GM18858 (cell line): ENCODE measurements around the gene ERBB4.

Experiments used
- ATAC-seq: cut with Tn5 transposase; IDR thresholded peaks from one replicate; pipeline ENCODE4 v1.9.1; 2021; ENCODE audit not compliant: unreplicated experiment

ERBB4 gene

GRCh38 chr2:212441141-212441540 lies 97.5 kb downstream of the ERBB4 start:
- ATAC-seq, result no peak

DNA sequence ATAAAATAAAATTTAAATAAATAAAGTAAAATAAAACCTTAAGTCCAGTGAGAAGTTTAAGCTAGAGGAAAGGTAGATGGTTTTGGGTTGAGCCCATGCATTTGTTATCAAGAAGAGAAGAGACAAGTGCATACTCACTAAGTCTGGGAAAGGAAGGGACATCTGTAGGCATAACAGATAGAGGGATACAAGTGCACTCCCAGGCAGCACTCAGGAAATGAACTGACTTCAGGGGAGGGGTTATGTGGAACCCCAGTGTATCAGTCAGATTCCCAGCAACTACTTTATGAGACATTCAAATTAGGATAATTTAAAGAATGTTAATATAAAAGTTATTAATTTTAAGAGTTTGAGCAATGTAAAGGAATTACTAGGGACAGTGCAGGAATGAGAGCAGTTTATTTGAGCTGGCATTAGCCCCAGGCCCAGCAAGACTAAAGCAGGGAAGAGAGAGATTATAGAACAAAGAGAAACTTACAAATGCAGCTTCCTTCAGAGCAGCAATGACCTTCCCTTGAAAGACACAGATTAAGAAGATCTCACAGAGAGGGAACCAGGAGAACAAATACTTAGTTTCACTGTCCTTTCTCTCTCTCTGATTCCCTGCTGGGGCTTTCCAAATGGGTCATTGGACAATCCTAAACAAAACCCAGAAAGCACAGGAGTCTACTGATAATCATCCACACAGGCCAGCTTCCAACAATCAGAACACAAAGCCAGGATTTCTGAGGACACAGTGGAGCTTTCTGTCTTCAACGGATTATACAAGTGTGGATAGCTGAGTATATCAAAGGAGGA lies 109.7 kb downstream of the ERBB4 start:
- ATAC-seq, result no peak

- ATAC-seq, result no peak
Observed at GRCh38 chr2:212427638-212428037, 111.0 kb downstream of the ERBB4 start.

GRCh38 chr2:212426637-212427412 lies 111.8 kb downstream of the ERBB4 start:
- ATAC-seq, result no peak

GRCh38 chr2:212424082-212424481 lies 114.5 kb downstream of the ERBB4 start:
- no peak for ATAC-seq

DNA sequence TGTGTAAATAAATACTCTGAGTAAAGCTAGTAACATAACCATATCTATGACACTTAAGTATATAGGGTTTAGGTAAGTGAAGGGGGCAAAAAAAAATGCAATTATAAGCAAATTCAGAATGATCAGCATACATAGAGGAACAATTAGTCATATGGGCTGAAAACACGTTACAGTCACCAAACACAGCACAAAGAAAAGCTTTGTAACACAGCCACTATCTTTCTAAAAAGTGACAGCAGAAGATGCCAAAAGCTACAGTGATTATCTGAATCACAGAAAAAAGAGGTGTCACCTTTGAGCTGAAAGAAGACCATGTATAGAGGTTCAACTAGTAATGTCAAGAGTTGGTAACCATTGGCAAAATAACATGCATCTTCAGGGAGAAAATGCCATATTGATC lies 115.5 kb downstream of the ERBB4 start:
- no peak for ATAC-seq

DNA sequence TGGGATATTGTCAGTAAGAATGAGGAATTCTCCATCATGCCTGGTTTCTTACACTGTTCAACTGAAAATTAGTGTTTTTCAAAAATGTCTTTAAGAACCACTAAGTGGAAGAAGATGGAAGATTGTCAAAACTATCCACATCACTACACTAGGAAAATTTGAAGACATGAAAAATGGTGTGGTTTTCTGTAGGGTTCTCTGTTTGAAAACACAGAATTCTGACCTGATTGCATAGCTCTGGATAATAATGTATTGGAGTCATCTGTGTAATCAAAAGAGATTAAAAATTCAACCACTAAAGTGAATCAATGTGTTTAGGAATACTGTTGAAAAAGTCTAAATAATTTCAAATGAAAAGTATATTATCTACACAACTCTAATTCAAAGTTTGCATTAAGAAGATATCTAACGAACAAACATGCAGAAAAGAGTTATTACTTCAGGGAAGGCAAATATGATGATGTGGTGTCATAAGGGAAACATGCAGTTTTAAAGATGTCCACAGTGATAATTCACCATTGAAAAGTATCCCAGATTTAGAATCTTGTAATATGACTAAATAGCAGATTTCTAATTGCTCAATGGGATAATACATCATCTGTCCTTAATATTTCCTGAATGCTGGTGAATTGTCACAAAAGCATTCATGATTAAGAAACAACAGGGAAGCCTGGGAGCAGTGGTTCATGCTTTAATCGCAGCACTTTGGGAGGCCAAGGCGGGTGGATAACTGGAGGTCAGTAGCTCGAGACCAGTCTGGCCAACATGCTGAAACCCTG lies 116.9 kb downstream of the ERBB4 start:
- ATAC-seq, result no peak

GRCh38 chr2:212416086-212416485 lies 122.5 kb downstream of the ERBB4 start:
- ATAC-seq, result no peak

GRCh38 chr2:212414767-212415211 lies 123.8 kb downstream of the ERBB4 start:
- no peak for ATAC-seq

DNA sequence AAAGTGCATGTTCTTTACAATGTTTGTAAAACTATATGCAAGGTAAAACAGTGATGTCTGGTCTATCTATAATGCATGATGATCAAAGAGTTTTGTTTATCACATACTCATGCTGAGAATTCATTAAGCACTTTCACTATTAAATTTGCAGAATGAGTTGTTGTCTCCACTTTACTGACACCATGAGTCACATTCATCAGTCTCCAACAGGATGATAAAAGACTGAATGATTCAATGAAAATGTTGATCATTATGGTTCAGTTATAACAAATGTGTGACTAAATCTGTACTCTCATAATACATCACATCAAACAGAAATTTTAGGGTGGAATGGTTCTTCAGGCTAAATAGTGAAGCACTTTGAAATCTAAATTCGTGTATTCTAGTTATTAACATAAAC lies 129.0 kb downstream of the ERBB4 start:
- no peak for ATAC-seq

DNA sequence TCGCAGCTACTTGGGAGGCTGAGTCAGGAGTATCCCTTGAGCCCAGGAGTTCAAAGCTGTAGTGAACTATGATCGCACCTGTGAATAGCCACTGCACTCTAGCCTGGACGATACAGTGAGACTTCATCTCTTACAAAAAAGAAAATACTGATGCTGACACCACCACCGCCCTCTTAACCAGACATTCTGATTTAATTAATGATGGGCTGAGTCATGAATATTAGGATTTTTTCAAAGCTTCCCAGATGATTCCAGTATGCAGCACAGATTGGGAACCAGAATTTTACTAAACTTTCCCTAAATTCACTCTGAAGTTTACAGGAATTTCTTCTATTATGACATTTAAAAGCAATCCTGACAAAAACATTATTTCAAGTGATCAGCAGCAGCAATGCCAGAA lies 130.1 kb downstream of the ERBB4 start:
- no peak for ATAC-seq

DNA sequence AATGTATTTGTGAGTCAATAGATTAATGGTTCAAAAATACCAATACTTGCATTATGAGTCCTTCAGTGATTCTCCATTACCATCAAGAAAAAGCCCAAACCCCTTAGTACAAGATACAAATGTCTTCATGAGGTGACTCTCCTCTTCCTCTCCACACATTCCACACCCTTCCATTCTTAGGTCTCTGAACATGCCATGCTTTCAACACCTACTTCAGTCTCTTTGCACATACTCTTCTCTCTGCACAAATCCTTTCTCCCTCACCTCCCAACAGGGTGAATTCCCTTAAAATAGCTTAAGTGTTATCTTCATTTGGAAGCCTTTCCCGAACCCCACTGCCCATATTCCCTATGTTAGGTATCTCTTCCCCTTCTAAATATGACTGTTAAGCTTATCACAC lies 131.9 kb downstream of the ERBB4 start:
- no peak for ATAC-seq

GRCh38 chr2:212402316-212402715 lies 136.3 kb downstream of the ERBB4 start:
- ATAC-seq, result no peak

DNA sequence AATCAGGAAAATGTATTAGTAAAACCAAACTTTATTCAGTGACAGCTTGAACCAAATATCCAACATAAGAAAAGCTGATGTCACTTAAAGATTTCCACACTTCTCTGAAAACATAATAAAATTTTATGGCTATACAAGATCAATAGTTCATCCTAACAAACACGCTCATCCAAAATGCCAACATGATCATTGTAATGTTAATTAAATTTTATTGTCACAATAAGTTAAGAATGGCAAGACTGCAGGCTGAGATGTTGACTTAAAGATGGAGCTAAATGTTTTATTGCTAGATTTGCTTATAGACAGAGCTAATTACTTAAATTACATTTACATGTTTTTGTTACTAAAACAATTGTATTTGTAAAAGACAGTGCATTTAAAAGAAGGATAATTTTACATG lies 140.3 kb downstream of the ERBB4 start:
- no peak for ATAC-seq

- no peak for ATAC-seq
Observed at GRCh38 chr2:212392544-212392943, 146.1 kb downstream of the ERBB4 start.

GRCh38 chr2:212392043-212392442 lies 146.6 kb downstream of the ERBB4 start:
- ATAC-seq, result no peak

DNA sequence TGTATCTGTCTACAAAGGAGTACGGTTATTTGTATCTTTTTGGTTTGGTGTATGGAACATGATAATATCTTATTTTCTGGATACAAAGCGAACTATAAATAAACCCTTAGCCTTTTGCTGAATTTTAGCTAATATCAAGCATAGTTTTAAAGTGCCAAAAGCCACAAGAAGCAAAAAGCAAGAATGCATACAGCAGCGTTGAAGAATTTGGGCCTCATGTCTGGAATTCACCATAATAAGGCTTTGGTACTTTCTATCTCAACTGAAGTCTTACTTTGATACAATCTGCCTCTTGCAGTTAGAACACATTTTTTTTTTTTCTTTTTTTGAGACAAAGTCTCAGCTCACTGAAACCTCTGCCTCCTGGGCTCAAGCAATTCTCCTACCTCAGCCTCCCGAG lies 151.5 kb downstream of the ERBB4 start:
- no peak for ATAC-seq

DNA sequence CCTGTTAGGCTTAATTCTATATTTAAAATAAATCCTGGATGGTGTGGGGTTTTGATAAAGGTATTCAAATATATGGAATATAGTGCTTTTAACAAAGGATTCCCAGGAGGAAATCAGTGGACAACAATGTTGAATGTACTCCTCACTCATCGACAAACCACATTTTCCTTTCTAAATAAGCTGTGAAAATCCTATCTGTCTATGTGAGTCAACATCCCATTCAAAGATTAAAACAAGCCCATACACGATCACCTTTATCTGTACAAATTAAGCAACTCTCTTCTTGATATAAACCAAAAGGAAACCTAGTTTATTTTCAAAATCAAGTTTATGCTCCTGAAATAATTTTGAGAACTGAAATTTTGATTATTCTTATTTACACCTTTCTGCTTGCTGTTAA lies 153.4 kb downstream of the ERBB4 start:
- no peak for ATAC-seq

- no peak for ATAC-seq
Observed at GRCh38 chr2:212384027-212384426, 154.6 kb downstream of the ERBB4 start.

- ATAC-seq, result no peak
Observed at GRCh38 chr2:212381428-212382102, 157.0 kb downstream of the ERBB4 start.

- no peak for ATAC-seq
Observed at GRCh38 chr2:212379103-212379502, 159.5 kb downstream of the ERBB4 start.
